HG03354 (cell line): Measurements from ENCODE around the gene PCNT.

Experiments
- ATAC-seq: cut with Tn5 transposase; IDR thresholded peaks from one replicate; pipeline ENCODE4 v1.9.1; 2021; ENCODE audit warnings: mild to moderate bottlenecking; ENCODE audit not compliant: unreplicated experiment, poor library complexity, severe bottlenecking

Gene PCNT

GRCh38 chr21:46326110-46326703 is 2.3 kb downstream of the PCNT start:
- ATAC-seq: no peak

- ATAC-seq: no peak
Measured at GRCh38 chr21:46327711-46328110, 3.8 kb downstream of the PCNT start.

- ATAC-seq: no peak
Measured at GRCh38 chr21:46328151-46328550, 4.2 kb downstream of the PCNT start.

- no peak for ATAC-seq
Measured at GRCh38 chr21:46329796-46330195, 5.8 kb downstream of the PCNT start.

GRCh38 chr21:46334351-46335140 is 10.6 kb downstream of the PCNT start:
- no peak for ATAC-seq

- ATAC-seq: no peak
Measured at GRCh38 chr21:46336603-46337002, 12.6 kb downstream of the PCNT start.

- ATAC-seq: no peak
Measured at GRCh38 chr21:46340998-46341397, 17.0 kb downstream of the PCNT start.

- ATAC-seq: no peak
Measured at GRCh38 chr21:46344219-46344915, 20.4 kb downstream of the PCNT start.

- no peak for ATAC-seq
Measured at GRCh38 chr21:46345861-46346260, 21.9 kb downstream of the PCNT start.

GRCh38 chr21:46346296-46347202 is 22.6 kb downstream of the PCNT start:
- no peak for ATAC-seq

- ATAC-seq: no peak
Measured at GRCh38 chr21:46347203-46347550, 23.2 kb downstream of the PCNT start.

- no peak for ATAC-seq
Measured at GRCh38 chr21:46347791-46348381, 23.9 kb downstream of the PCNT start.

GRCh38 chr21:46349134-46349760 is 25.3 kb downstream of the PCNT start:
- no peak for ATAC-seq

- ATAC-seq: no peak
Measured at GRCh38 chr21:46350571-46350970, 26.6 kb downstream of the PCNT start.

- ATAC-seq: no peak
Measured at GRCh38 chr21:46350981-46351380, 27.0 kb downstream of the PCNT start.

- no peak for ATAC-seq
Measured at GRCh38 chr21:46351476-46352163, 27.7 kb downstream of the PCNT start.

- no peak for ATAC-seq
Measured at GRCh38 chr21:46352164-46352515, 28.2 kb downstream of the PCNT start.

GRCh38 chr21:46352913-46353312 is 29.0 kb downstream of the PCNT start:
- no peak for ATAC-seq

GRCh38 chr21:46354046-46354445 is 30.1 kb downstream of the PCNT start:
- ATAC-seq: no peak
